Lung (tissue), 12 donors: ENCODE data around the gene CCNL1. TPM values are rescaled to one million over a fixed set of nuclear protein-coding genes. Genes with fewer than 3 reads are reported as not detected.

Experiments
- ATAC-seq: fragments of 200-7000 bp; cut with Tn5 transposase; one replicate; pipeline ENCODE4 v1.9.1; 2020; ENCODE audit warnings: moderate number of reproducible peaks; ENCODE audit not compliant: insufficient read depth, low FRiP score
- DNase-seq, 3 donors: peaks; one replicate each; pipeline ENCODE4 v3.0.0-alpha.2; 2013 to 2017
- H3K27ac ChIP-seq, 2 donors: one replicate each; pipeline ENCODE4 v1.5.1; 2013; ENCODE audit warnings: mild to moderate bottlenecking in 2 of 2, moderate library complexity in 2 of 2, control low read depth in 1 of 2, inconsistent platforms in 1 of 2, low read depth in 1 of 2, low read length in 1 of 2
- H3K27me3 ChIP-seq, 3 donors: one replicate each; pipeline ENCODE4 v1.5.1; 2013; ENCODE audit warnings: low read length in 2 of 3; ENCODE audit not compliant: control insufficient read depth in 3 of 3, insufficient read depth in 3 of 3
- H3K36me3 ChIP-seq, 4 donors: one replicate each; pipeline ENCODE4 v1.5.1; 2013; ENCODE audit warnings: low read length in 4 of 4, mild to moderate bottlenecking in 1 of 4, moderate library complexity in 1 of 4; ENCODE audit not compliant: control insufficient read depth in 4 of 4, insufficient read depth in 4 of 4
- H3K4me1 ChIP-seq, 5 donors: one replicate each; pipeline ENCODE4 v1.5.1; 2013; ENCODE audit warnings: low read length in 5 of 5, mild to moderate bottlenecking in 2 of 5, moderate library complexity in 1 of 5; ENCODE audit not compliant: control insufficient read depth in 5 of 5, insufficient read depth in 5 of 5
- H3K4me3 ChIP-seq: one replicate; pipeline ENCODE4 v1.5.1; 2013; ENCODE audit warnings: mild to moderate bottlenecking, control low read depth, moderate library complexity
- H3K9ac ChIP-seq, 2 donors: one replicate each; pipeline ENCODE4 v1.5.1; 2013; ENCODE audit warnings: low read length in 2 of 2, control low read depth in 1 of 2; ENCODE audit not compliant: insufficient read depth in 1 of 2
- H3K9me3 ChIP-seq, 4 donors: one replicate each; pipeline ENCODE4 v1.5.1; 2013; ENCODE audit warnings: low read length in 3 of 4, mild to moderate bottlenecking in 1 of 4, moderate library complexity in 1 of 4; ENCODE audit not compliant: control insufficient read depth in 4 of 4, insufficient read depth in 3 of 4
- WGBS, 2 donors: extraction: QIAGEN DNeasy Blood & Tissue Kit; methylation state at CpG; one replicate each; pipeline ENCODE4 v1.1.7; 2013; 5-methylcytosine and 5-hydroxymethylcytosine counted together
- polyA plus RNA-seq, 2 donors: library from polyadenylated mRNA; stranded (reverse); fragments of 200-250 nt; gene quantifications; one replicate each; pipeline ENCODE4 v1.2.1, GENCODE V29; 2013
- total RNA-seq, 2 donors: library from RNA; depleted of rRNA in 1 of 2; stranded (reverse); fragments of >200 nt in 1 of 2; gene quantifications; one replicate each; pipeline ENCODE4 v1.2.1, GENCODE V29; 2014 to 2021
- TF ChIP-seq, protein P1 (sequence below): IDR thresholded peaks from 2 replicates; pipeline ENCODE4 v1.5.1; 2012; ENCODE audit warnings: mild to moderate bottlenecking; ENCODE audit errors: control extremely low read depth, extremely low read depth
- donor health status: control.
- donor health status: control.
- donor health status: Bipolar disorder and iron deficiency.
- donor health status: healthy.
- donor health status: DM: yes; HTN: yes; CAD: no.

Gene CCNL1
- total and polyA plus RNA-seq, 4 donors, result 91.1 to 383 (median 110) TPM

DNA sequence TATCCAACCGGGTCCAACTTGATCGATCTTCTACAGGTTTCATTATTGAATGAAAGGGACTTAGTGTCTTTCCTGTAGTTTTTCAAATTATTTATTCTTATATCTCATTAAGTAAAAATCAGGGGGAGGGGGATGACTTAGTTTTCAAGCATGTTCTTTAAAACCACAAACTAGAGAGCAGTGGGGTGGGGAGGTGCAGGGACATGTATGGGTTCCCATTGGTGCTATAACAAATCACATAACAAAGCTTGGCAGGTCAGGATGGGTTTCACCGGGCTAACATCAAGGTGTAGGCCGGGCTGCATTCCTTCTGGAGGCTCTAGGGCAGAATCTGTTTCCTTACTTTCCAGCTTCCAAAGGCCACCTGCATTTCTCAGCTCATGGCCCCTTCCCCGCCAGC, 32.7 kb downstream of the CCNL1 start:
- TF ChIP-seq, protein P1, sequence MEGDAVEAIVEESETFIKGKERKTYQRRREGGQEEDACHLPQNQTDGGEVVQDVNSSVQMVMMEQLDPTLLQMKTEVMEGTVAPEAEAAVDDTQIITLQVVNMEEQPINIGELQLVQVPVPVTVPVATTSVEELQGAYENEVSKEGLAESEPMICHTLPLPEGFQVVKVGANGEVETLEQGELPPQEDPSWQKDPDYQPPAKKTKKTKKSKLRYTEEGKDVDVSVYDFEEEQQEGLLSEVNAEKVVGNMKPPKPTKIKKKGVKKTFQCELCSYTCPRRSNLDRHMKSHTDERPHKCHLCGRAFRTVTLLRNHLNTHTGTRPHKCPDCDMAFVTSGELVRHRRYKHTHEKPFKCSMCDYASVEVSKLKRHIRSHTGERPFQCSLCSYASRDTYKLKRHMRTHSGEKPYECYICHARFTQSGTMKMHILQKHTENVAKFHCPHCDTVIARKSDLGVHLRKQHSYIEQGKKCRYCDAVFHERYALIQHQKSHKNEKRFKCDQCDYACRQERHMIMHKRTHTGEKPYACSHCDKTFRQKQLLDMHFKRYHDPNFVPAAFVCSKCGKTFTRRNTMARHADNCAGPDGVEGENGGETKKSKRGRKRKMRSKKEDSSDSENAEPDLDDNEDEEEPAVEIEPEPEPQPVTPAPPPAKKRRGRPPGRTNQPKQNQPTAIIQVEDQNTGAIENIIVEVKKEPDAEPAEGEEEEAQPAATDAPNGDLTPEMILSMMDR, result no peak
- no peaks in the 10 kb centered on the region for H3K36me3 ChIP-seq
- H3K9ac ChIP-seq, result no peak overlapping the region
- H3K27me3 ChIP-seq, result no peaks in the 10 kb centered on the region
- H3K4me1 ChIP-seq, result peaks cover 0 to 20% (median 10%) of the 10 kb centered on the region in 5 donors
- 97% methylated on average over 5 of the region's 5 CpGs for WGBS, 2 donors
- H3K27ac ChIP-seq, result peak overlapping the region; percentile 40 to 83
- H3K9me3 ChIP-seq, result no peaks in the 10 kb centered on the region
- H3K4me3 ChIP-seq, result no peak overlapping the region
- no peak for DNase-seq
- no peak for ATAC-seq

DNA sequence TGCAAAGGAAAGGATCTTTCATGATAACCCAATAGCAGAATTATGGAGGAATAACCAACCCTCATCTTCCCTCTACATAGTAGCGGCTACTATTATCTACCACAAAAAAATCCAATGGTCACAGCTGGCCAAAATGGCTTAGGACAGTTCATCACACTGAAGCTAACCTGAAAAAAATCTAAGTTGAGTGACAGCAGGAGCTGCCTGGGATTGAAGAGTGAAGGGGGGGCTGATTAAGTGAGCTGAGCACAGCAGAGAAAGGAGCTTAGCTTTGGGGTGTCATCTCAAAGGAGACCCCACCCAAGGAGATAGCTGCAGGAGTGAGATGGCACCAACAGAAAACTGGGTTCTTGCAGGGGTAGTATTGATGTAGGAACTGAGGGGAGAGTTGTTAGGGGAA, 33.6 kb downstream of the CCNL1 start:
- WGBS, 2 donors, result 93 to 98% methylated on average over 1 of the region's 1 CpG
- Histone ChIP-seq H3K9ac (no peak overlapping the region), H3K36me3 (no peaks in the 10 kb centered on the region), H3K4me1 (peaks cover 0 to 23% (median 11%) of the 10 kb centered on the region in 5 donors), H3K27me3 (no peaks in the 10 kb centered on the region), H3K27ac (no peak overlapping the region), H3K4me3 (no peak overlapping the region), H3K9me3 (no peaks in the 10 kb centered on the region)
- TF ChIP-seq, protein P1, result no peak
- DNase-seq (no peak), ATAC-seq (no peak)

DNA sequence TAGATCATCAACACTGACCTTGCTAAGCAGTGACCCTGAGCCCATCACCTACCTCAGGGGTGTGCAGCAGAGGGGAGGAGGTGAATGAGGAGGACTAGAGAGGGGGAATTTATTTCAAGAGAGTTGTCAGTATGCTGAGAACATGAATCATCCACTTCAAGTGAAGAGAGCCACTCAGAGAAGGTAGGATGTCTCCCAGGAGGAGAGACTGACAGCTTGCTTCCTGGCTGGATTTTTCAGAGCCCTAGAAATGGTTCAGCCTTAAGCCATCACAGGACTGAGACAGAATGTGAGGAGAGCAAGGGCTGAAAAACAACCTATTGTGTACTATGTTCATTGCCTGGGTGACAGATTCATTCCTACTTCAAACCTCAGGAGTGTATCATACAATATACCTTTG, 34.8 kb downstream of the CCNL1 start:
- no peaks in the 10 kb centered on the region for H3K36me3 ChIP-seq
- no peak overlapping the region for H3K4me3 ChIP-seq
- peak overlapping the region in 1 of 2 donors; percentile 41 for H3K27ac ChIP-seq
- H3K4me1 ChIP-seq, result peaks cover 0 to 18% (median 8%) of the 10 kb centered on the region in 5 donors
- ATAC-seq (no peak), DNase-seq (no peak)
- TF ChIP-seq, protein P1, result no peak
- H3K9me3 ChIP-seq, result peaks cover 0 to 1% (median 0%) of the 10 kb centered on the region in 4 donors
- no peak overlapping the region for H3K9ac ChIP-seq
- H3K27me3 ChIP-seq, result no peaks in the 10 kb centered on the region

DNA sequence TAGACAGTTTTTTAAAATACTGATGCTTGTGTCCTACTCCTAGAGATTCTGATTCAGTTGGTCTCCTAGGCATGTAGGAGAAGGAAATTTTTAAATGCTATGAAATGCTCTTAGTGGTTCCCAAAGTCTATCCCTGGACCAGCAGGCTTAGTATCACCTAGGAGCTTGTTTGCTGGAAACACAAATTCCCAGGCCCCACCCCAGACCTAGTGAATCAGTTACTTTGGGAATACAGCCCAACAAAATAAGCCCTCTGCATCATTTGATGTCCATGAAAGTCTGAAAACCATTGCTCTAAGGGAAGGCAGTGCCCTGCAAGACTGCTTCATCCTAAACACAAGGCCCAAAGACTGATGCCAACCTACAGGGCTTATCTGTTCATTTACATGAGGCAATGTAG, 36.3 kb downstream of the CCNL1 start:
- Histone ChIP-seq H3K4me3 (no peak overlapping the region), H3K4me1 (peaks cover 0 to 14% (median 10%) of the 10 kb centered on the region in 5 donors), H3K9ac (no peak overlapping the region), H3K9me3 (peaks cover 0 to 3% (median 0%) of the 10 kb centered on the region in 4 donors), H3K36me3 (no peaks in the 10 kb centered on the region), H3K27ac (no peak overlapping the region), H3K27me3 (peaks cover 0 to 4% (median 4%) of the 10 kb centered on the region in 3 donors)
- TF ChIP-seq, protein P1, result no peak
- ATAC-seq, result no peak
- DNase-seq, result no peak
